Measurements from ENCODE around the gene RWDD2A. TPM values are rescaled to one million over a fixed set of nuclear protein-coding genes. Genes with fewer than 3 reads are reported as not detected.

Gene RWDD2A
- total and polyA plus RNA-seq, 9 of the 15 experiments (the other 6 are each of a cell fraction or from before 2014, with no cell fraction given): 1.6 to 4.7 (median 2.1) TPM

GRCh38 chr6:83247471-83247870 lies 54.3 kb downstream of the RWDD2A start:
- H3K27me3 ChIP-seq (ENCODE audit: control insufficient read depth in 2 of 2, insufficient read depth in 2 of 2, low read length in 2 of 2): no peaks in the 10 kb centered on the region
- FAIRE-seq: no peak
- no peaks in the 10 kb centered on the region for H3K9me3 ChIP-seq (replicated peaks; ENCODE audit: control insufficient read depth, insufficient read depth, low read depth, low read length)
- H3K27ac ChIP-seq (ENCODE audit: extremely low read depth, low read depth, low read length): no peak overlapping the region
- no peak overlapping the region for H3K9ac ChIP-seq (ENCODE audit: insufficient read depth in 1 of 2, low read depth in 2 of 2, low read length in 2 of 2)
- CTCF ChIA-PET (ENCODE audit: low intra/inter-chr PET ratio): no interaction called here
- no TSS peak for BruUV-seq (replicated peaks)
- no peak for ATAC-seq
- in situ Hi-C loops (cut with MboI): no loop called here
- no peaks in the 10 kb centered on the region for H3K79me2 ChIP-seq (ENCODE audit: control insufficient read depth, insufficient read depth, low read length)
- H3K4me1 ChIP-seq (replicated peaks in 1 of 2; ENCODE audit: control insufficient read depth in 2 of 2, insufficient read depth in 2 of 2, low read length in 2 of 2): no peaks in the 10 kb centered on the region
- H2AFZ ChIP-seq (ENCODE audit: low read depth, low read length): no peak overlapping the region
- WGBS (ENCODE audit: insufficient coverage, low coverage, missing lambda C conversion rate): 65% methylated on average over 3 of the region's 3 CpGs
- no peak overlapping the region for H3K4me2 ChIP-seq (ENCODE audit: insufficient read depth, low read length)
- no peaks in the 10 kb centered on the region for H4K20me1 ChIP-seq (replicated peaks; ENCODE audit: control insufficient read depth, insufficient read depth, low read length)
- H3K36me3 ChIP-seq (ENCODE audit: control insufficient read depth, insufficient read depth, low read length): no peaks in the 10 kb centered on the region
- intact Hi-C loops (cut with micrococcal nuclease): no loop called here
- no peak overlapping the region for H3K4me3 ChIP-seq
- no peak for DNase-seq (ENCODE audit: extremely low read depth in 1 of 4, low spot score in 3 of 4)
- H3K9me1 ChIP-seq (ENCODE audit: control insufficient read depth, insufficient read depth, low read length): no peaks in the 10 kb centered on the region
- POLR2A ChIA-PET: no interaction called here
- TF ChIP-seq FOXA1 (IDR thresholded peaks at IDR 0.05; ENCODE audit: borderline replicate concordance) (no peak), ZNF449 (CRISPR knock-in tag; IDR thresholded peaks at IDR 0.05) (no peak), FOXM1 (IDR thresholded peaks at IDR 0.05; ENCODE audit: low read depth) (no peak), FOXM1 (CRISPR knock-in tag; IDR thresholded peaks at IDR 0.05; ENCODE audit: low read depth) (no peak), HMGN3 (IDR thresholded peaks at IDR 0.05; ENCODE audit: borderline replicate concordance, extremely low read depth, insufficient read length, low read depth, low read length) (no peak), ZNF184 (CRISPR knock-in tag; IDR thresholded peaks at IDR 0.05) (no peak), KDM4B (IDR thresholded peaks at IDR 0.05; ENCODE audit: borderline replicate concordance in 2 of 2, low read depth in 1 of 2) (no peak), MYC (IDR thresholded peaks at IDR 0.05; ENCODE audit: low read depth, low read length) (no peak), MYC (CRISPR knock-in tag; IDR thresholded peaks at IDR 0.05; ENCODE audit: borderline replicate concordance, low read depth) (no peak), TGIF2 (CRISPR knock-in tag; IDR thresholded peaks at IDR 0.05) (no peak)
- TF ChIP-seq, protein P1, sequence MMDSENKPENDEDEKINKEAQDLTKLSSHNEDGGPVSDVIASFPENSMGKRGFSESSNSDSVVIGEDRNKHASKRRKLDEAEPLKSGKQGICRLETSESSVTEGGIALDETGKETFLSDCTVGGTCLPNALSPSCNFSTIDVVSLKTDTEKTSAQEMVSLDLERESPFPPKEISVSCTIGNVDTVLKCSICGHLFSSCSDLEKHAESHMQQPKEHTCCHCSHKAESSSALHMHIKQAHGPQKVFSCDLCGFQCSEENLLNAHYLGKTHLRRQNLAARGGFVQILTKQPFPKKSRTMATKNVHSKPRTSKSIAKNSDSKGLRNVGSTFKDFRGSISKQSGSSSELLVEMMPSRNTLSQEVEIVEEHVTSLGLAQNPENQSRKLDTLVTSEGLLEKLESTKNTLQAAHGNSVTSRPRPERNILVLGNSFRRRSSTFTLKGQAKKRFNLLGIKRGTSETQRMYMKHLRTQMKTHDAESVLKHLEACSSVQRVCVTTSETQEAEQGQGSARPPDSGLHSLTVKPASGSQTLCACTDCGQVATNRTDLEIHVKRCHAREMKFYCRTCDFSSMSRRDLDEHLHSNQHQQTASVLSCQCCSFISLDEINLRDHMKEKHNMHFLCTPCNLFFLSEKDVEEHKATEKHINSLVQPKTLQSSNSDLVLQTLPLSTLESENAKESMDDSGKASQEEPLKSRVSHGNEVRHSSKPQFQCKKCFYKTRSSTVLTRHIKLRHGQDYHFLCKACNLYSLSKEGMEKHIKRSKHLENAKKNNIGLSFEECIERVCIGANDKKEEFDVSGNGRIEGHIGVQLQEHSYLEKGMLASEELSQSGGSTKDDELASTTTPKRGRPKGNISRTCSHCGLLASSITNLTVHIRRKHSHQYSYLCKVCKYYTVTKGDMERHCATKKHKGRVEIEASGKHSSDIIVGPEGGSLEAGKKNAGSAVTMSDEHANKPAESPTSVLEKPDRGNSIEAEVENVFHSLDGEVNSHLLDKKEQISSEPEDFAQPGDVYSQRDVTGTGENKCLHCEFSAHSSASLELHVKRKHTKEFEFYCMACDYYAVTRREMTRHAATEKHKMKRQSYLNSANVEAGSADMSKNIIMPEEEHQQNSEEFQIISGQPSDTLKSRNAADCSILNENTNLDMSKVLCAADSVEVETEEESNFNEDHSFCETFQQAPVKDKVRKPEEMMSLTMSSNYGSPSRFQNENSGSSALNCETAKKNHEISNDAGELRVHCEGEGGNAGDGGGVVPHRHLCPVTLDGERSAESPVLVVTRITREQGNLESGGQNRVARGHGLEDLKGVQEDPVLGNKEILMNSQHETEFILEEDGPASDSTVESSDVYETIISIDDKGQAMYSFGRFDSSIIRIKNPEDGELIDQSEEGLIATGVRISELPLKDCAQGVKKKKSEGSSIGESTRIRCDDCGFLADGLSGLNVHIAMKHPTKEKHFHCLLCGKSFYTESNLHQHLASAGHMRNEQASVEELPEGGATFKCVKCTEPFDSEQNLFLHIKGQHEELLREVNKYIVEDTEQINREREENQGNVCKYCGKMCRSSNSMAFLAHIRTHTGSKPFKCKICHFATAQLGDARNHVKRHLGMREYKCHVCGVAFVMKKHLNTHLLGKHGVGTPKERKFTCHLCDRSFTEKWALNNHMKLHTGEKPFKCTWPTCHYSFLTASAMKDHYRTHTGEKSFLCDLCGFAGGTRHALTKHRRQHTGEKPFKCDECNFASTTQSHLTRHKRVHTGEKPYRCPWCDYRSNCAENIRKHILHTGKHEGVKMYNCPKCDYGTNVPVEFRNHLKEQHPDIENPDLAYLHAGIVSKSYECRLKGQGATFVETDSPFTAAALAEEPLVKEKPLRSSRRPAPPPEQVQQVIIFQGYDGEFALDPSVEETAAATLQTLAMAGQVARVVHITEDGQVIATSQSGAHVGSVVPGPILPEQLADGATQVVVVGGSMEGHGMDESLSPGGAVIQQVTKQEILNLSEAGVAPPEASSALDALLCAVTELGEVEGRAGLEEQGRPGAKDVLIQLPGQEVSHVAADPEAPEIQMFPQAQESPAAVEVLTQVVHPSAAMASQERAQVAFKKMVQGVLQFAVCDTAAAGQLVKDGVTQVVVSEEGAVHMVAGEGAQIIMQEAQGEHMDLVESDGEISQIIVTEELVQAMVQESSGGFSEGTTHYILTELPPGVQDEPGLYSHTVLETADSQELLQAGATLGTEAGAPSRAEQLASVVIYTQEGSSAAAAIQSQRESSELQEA (IDR thresholded peaks at IDR 0.05; ENCODE audit: low read depth): no peak
- TF ChIP-seq, protein P2, sequence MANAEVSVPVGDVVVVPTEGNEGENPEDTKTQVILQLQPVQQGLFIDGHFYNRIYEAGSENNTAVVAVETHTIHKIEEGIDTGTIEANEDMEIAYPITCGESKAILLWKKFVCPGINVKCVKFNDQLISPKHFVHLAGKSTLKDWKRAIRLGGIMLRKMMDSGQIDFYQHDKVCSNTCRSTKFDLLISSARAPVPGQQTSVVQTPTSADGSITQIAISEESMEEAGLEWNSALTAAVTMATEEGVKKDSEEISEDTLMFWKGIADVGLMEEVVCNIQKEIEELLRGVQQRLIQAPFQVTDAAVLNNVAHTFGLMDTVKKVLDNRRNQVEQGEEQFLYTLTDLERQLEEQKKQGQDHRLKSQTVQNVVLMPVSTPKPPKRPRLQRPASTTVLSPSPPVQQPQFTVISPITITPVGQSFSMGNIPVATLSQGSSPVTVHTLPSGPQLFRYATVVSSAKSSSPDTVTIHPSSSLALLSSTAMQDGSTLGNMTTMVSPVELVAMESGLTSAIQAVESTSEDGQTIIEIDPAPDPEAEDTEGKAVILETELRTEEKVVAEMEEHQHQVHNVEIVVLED (CRISPR knock-in tag; IDR thresholded peaks at IDR 0.05): no peak

Measured in K562 (cell line).